Vagina (tissue), 2 donors: ENCODE data around the gene ASPHD1.

ENCODE experiments used
- CTCF ChIP-seq, 3 experiments: fragments of 450-650 bp in 2 of 3; fragments of 200-600 bp in 1 of 3; sonication (generic) in 1 of 3; IDR thresholded peaks; one replicate each; pipeline ENCODE4 v1.5.1; 2017 to 2019; ENCODE audit warnings: antibody characterized with exemption in 3 of 3, mild to moderate bottlenecking in 2 of 3, moderate library complexity in 2 of 3
- POLR2AphosphoS5 ChIP-seq, 2 donors: sonication (generic); formaldehyde crosslinking; IDR thresholded peaks; one replicate each; pipeline ENCODE4 v1.9.0; 2017; ENCODE audit warnings: antibody characterized with exemption in 2 of 2, mild to moderate bottlenecking in 2 of 2, low read depth in 1 of 2; ENCODE audit not compliant: insufficient read depth in 1 of 2

- no peak for TF ChIP-seq CTCF (IDR thresholded peaks at IDR 0.05)
- TF ChIP-seq POLR2AphosphoS5 (IDR thresholded peaks at IDR 0.05; ENCODE audit: insufficient read depth in 1 of 2, low read depth in 1 of 2): no peak
Observed at GRCh38 chr16:29908719-29909220, 8.5 kb downstream of the ASPHD1 start.
